GM12878 (cell line): Measurements from ENCODE around the gene CHAD. TPM values are rescaled to one million over a fixed set of nuclear protein-coding genes. Genes with fewer than 3 reads are reported as not detected.

Experiments used
- ATAC-seq: fragments of 200-7000 bp; cut with Tn5 transposase; 3 replicates; pipeline ENCODE4 v1.9.1; 2020; ENCODE audit warnings: mild to moderate bottlenecking, moderate library complexity
- BruUV-seq: library from RNA; stranded (reverse); fragments of 400-500 nt; replicated peaks from 2 replicates; lab custom pipeline; 2021; lab: Mats Ljungman, UMichigan
- CTCF ChIA-PET: fragments of 300-600 bp; sonication (Branson Sonifier 250); formaldehyde crosslinking; extraction: SDS; loops from one replicate; lab custom pipeline; 2021; ENCODE audit warnings: inconsistent platforms; lab: Yijun Ruan, JAX
- POLR2A ChIA-PET: fragments of 350-600 bp; formaldehyde crosslinking; extraction: SDS; loops from one replicate; lab custom pipeline; 2021; ENCODE audit warnings: inconsistent platforms; lab: Charles Lee
- RAD21 ChIA-PET: fragments of 300-600 bp; sonication (Branson Sonifier 250); formaldehyde crosslinking; loops from one replicate; lab custom pipeline; 2023; ENCODE audit warnings: antibody characterized with exemption; ENCODE audit not compliant: unreplicated experiment; lab: Charles Lee
- SMC1A ChIA-PET: fragments of 300-600 bp; sonication (Branson Sonifier 250); formaldehyde crosslinking; loops from one replicate; lab custom pipeline; 2023; ENCODE audit not compliant: unreplicated experiment, uncharacterized antibody; lab: Charles Lee
- DNase-seq: peaks from one replicate; pipeline ENCODE4 v3.0.0-alpha.2; 2011; ENCODE audit warnings: low read depth, low spot score
- FAIRE-seq: peaks from 3 replicates; lab custom pipeline; 2011; peaks lifted over from hg19 to GRCh38; lab: Jason Lieb, UNC
- H2AFZ ChIP-seq: 2 replicates; pipeline ENCODE4 v1.6.0; 2011; ENCODE audit warnings: low read depth, low read length, control low read depth; ENCODE audit not compliant: control insufficient read depth
- H3K27ac ChIP-seq: 2 replicates; pipeline ENCODE4 v1.5.1; 2011; ENCODE audit warnings: control low read depth; ENCODE audit not compliant: control insufficient read depth, insufficient read depth
- H3K27me3 ChIP-seq, 2 experiments: replicated peaks in 1 of 2; 2 replicates each; pipeline versions ENCODE4 v1.6.0 to v1.6.1; 2011; ENCODE audit warnings: low read length in 1 of 2; ENCODE audit not compliant: control insufficient read depth in 2 of 2, insufficient read depth in 2 of 2
- H3K36me3 ChIP-seq, 2 experiments: 2 replicates each; pipeline ENCODE4 v1.5.1; 2011; ENCODE audit warnings: low read length in 1 of 2; ENCODE audit not compliant: control insufficient read depth in 2 of 2, insufficient read depth in 2 of 2
- H3K4me1 ChIP-seq: 2 replicates; pipeline ENCODE4 v1.6.1; 2011; ENCODE audit warnings: mild to moderate bottlenecking, low read length, moderate library complexity, mixed read lengths; ENCODE audit not compliant: control insufficient read depth, insufficient read depth
- H3K4me2 ChIP-seq: 2 replicates; pipeline ENCODE4 v1.6.0; 2011; ENCODE audit warnings: control low read depth; ENCODE audit not compliant: control insufficient read depth, insufficient read depth
- H3K4me3 ChIP-seq: fragments of 200-600 bp; sonication (generic); 2 replicates; pipeline ENCODE4 v1.5.1; 2016
- H3K79me2 ChIP-seq: 2 replicates; pipeline ENCODE4 v1.6.0; 2011; ENCODE audit warnings: low read length; ENCODE audit not compliant: control insufficient read depth, insufficient read depth
- H3K9ac ChIP-seq: 2 replicates; pipeline ENCODE4 v1.8.0; 2011; ENCODE audit warnings: low read length, control low read depth, mixed read lengths; ENCODE audit not compliant: control insufficient read depth, insufficient read depth
- H3K9me3 ChIP-seq: replicated peaks from 3 replicates; pipeline ENCODE4 v1.5.1; 2011; ENCODE audit warnings: mild to moderate bottlenecking, low read length; ENCODE audit not compliant: control insufficient read depth, insufficient read depth
- H4K20me1 ChIP-seq: 2 replicates; pipeline ENCODE4 v1.6.0; 2011; ENCODE audit not compliant: control insufficient read depth, insufficient read depth
- ASH2L ChIP-seq: fragments of 300-600, 200-600 bp; sonication (generic); IDR thresholded peaks from 2 replicates; pipeline ENCODE4 v1.6.1; 2017; ENCODE audit warnings: low read depth, mild to moderate bottlenecking, borderline replicate concordance
- IKZF1 ChIP-seq: fragments of 450-650 bp; conservative IDR thresholded peaks from 2 replicates; pipeline ENCODE4 v1.6.1; 2017; ENCODE audit warnings: antibody characterized with exemption, mild to moderate bottlenecking
- NR2C2 ChIP-seq: IDR thresholded peaks from 2 replicates; pipeline ENCODE4 v1.6.1; 2011; ENCODE audit warnings: borderline replicate concordance, low read depth; ENCODE audit not compliant: control insufficient read depth, insufficient read length
- POLR2AphosphoS2 ChIP-seq: IDR thresholded peaks from 2 replicates; pipeline ENCODE4 v1.6.1; 2011; ENCODE audit warnings: low read depth, mild to moderate bottlenecking, low read length, improper control_type of control experiment, moderate library complexity
- SP1 ChIP-seq: IDR thresholded peaks from one replicate; pipeline ENCODE4 v1.6.1; 2011; ENCODE audit warnings: low read depth, low read length
- SUZ12 ChIP-seq: fragments of 200-600 bp; sonication (generic); IDR thresholded peaks from one replicate; pipeline ENCODE4 v1.6.1; 2018; ENCODE audit warnings: antibody characterized with exemption, mild to moderate bottlenecking; ENCODE audit not compliant: unreplicated experiment
- WGBS: methylation state at CpG from one replicate; pipeline ENCODE4 v1.1.6; 2016; ENCODE audit warnings: low lambda C conversion rate; ENCODE audit not compliant: insufficient replicate concordance, insufficient coverage; ENCODE audit errors: missing lambda C conversion rate; 5-methylcytosine and 5-hydroxymethylcytosine counted together
- in situ Hi-C: fragments of 300-500 bp; cut with MboI; formaldehyde crosslinking; loops from 9 replicates; pipeline ENCODE4 v1.14.3; 2018; ENCODE audit warnings: mixed read lengths
- intact Hi-C: fragments of 100-400 bp; cut with micrococcal nuclease; formaldehyde crosslinking; loops from one replicate; pipeline ENCODE4 v1.14.2; 2022; ENCODE audit not compliant: unreplicated experiment
- polyA plus RNA-seq, 11 experiments: library from polyadenylated mRNA; depleted of rRNA in 4 of 11; unstranded in 6 of 11; stranded (reverse) in 5 of 11; fragments of >200 nt; fragmentation: Nextera tagmentation in 4 of 11; fragmentation: Illumina TruSeq in 1 of 11; extraction: Ambion mirVana in 4 of 11; extraction: Trizol in 1 of 11; gene quantifications; 1 replicate in 1 of 11; 2 replicates in 10 of 11; pipeline versions ENCODE4 v1.2.1 to v1.2.3, GENCODE V29; 2011 to 2016; ENCODE audit warnings: inconsistent platforms in 2 of 11, missing spikeins in 2 of 11, low read depth in 1 of 11
- total RNA-seq, 4 experiments: library from RNA; depleted of rRNA in 3 of 4; stranded (reverse); fragments of >200 nt in 3 of 4; fragmentation: Illumina TruSeq in 1 of 4; extraction: Trizol in 1 of 4; gene quantifications; 2 replicates each; pipeline versions ENCODE4 v1.2.1 to v1.2.3, GENCODE V29; 2013 to 2021
- TF ChIP-seq, protein P1 (sequence below): IDR thresholded peaks from 2 replicates; pipeline ENCODE4 v1.6.1; 2012; ENCODE audit warnings: low read length, inconsistent platforms

CHAD gene
- total and polyA plus RNA-seq, 10 of the 15 experiments (the other 5 are each of a cell fraction or from before 2014, with no cell fraction given), result 0.06 TPM; not detected in 9

DNA sequence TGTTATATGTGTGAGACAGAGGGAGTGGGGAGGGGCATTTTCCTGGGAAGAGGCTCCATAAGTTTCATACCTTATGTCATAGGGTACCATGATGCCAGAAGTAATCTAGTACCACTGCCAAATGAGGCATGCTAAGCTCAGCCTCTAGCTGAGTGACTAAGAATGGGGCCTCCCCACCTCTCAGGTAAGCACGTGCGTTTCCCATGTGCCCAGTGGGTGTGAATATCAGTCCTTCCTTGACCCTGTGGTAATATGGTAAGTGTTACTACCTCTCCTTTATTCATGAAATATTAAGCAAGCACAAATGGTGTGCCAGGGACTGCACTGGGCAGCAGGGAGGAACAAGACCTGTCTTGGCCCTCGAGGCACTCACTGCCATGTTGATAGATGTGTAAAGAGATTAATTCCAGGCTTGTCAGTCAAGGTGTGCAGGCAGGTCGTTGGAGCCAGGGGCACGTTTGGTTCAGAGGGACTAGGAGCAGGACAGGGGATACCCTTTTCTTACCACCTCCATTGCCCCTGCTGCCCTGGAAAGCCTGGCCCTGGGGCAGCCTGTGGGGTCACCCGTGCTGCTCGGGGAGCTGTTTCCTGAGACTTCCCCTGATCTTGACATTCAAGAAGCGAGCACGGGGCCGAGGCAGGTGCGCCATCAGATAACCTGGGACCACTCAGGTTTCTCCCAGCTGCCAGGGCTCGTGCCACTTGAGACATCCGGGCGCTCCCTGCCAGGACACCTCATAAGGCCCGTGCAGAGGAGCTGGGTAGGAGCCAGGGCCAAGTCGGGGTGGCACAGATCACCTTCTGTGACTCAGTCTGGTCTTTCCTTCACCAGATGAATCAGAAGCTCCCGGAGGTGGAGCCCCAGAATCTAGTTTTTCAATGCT, 18.8 kb upstream of the CHAD start:
- Histone ChIP-seq H3K4me3 (no peak overlapping the region), H3K27ac (no peak overlapping the region), H3K9ac (no peak overlapping the region), H2AFZ (no peak overlapping the region), H3K4me2 (no peak overlapping the region), H3K79me2 (no peaks in the 10 kb centered on the region), H3K36me3 (peaks cover 0 to 10% of the 10 kb centered on the region in 2 experiments; a peak in 2 of 4 replicates), H3K4me1 (no peaks in the 10 kb centered on the region), H3K9me3 (no peaks in the 10 kb centered on the region), H4K20me1 (no peaks in the 10 kb centered on the region), H3K27me3 (no peaks in the 10 kb centered on the region)
- BruUV-seq, result no TSS peak
- TF ChIP-seq SUZ12, result no peak
- TF ChIP-seq SP1, result no peak
- TF ChIP-seq NR2C2, result no peak
- TF ChIP-seq, protein P1, sequence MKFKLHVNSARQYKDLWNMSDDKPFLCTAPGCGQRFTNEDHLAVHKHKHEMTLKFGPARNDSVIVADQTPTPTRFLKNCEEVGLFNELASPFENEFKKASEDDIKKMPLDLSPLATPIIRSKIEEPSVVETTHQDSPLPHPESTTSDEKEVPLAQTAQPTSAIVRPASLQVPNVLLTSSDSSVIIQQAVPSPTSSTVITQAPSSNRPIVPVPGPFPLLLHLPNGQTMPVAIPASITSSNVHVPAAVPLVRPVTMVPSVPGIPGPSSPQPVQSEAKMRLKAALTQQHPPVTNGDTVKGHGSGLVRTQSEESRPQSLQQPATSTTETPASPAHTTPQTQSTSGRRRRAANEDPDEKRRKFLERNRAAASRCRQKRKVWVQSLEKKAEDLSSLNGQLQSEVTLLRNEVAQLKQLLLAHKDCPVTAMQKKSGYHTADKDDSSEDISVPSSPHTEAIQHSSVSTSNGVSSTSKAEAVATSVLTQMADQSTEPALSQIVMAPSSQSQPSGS, result no peak
- no peak for TF ChIP-seq IKZF1
- no peak for TF ChIP-seq ASH2L
- no peak for TF ChIP-seq POLR2AphosphoS2
- POLR2A ChIA-PET, result interaction anchor here (0.7 kb wide), 1 partner anchor 25 kb away, joined by 3 read pairs; no protein-coding TSS in a partner anchor
- SMC1A ChIA-PET, result no interaction called here
- in situ Hi-C loops, result loop anchor here (10.0 kb wide), 1 partner anchor 137 kb away; no protein-coding TSS in a partner anchor
- FAIRE-seq (no peak), ATAC-seq (no peak), DNase-seq (no peak)
- intact Hi-C loops, result no loop called here
- CTCF ChIA-PET, result interaction anchor here (0.8 to 2.4 kb wide), 8 partner anchors 8 to 139 kb away, joined by 3 to 8 read pairs (median 4); partner anchors contain the start of gene SPATA20
- 66% methylated on average over 17 of the region's 17 CpGs for WGBS
- RAD21 ChIA-PET, result no interaction called here
